GM21381 (cell line): Measurements from ENCODE around the gene SORCS2.

Experiments used
- ATAC-seq: cut with Tn5 transposase; IDR thresholded peaks from one replicate; pipeline ENCODE4 v1.9.1; 2021; ENCODE audit warnings: mild to moderate bottlenecking, moderate library complexity; ENCODE audit not compliant: unreplicated experiment

Gene SORCS2

GRCh38 chr4:7364979-7365378, 172.6 kb downstream of the SORCS2 start:
- no peak for ATAC-seq

GRCh38 chr4:7365462-7366179, 173.3 kb downstream of the SORCS2 start:
- ATAC-seq = no peak

- no peak for ATAC-seq
These were observed 174.0 kb downstream of the SORCS2 start for GRCh38 chr4:7366180-7366945.

- ATAC-seq = no peak
These were observed 174.6 kb downstream of the SORCS2 start for GRCh38 chr4:7366954-7367353.

GRCh38 chr4:7367406-7367805, 175.1 kb downstream of the SORCS2 start:
- ATAC-seq = no peak

GRCh38 chr4:7367864-7368277, 175.5 kb downstream of the SORCS2 start:
- no peak for ATAC-seq

- ATAC-seq = no peak
These were observed 176.0 kb downstream of the SORCS2 start for GRCh38 chr4:7368296-7368695.

- no peak for ATAC-seq
These were observed 177.2 kb downstream of the SORCS2 start for GRCh38 chr4:7369511-7369910.

GRCh38 chr4:7370038-7370437, 177.7 kb downstream of the SORCS2 start:
- ATAC-seq = no peak

- no peak for ATAC-seq
These were observed 179.0 kb downstream of the SORCS2 start for GRCh38 chr4:7371210-7371941.

GRCh38 chr4:7372673-7373072, 180.3 kb downstream of the SORCS2 start:
- ATAC-seq = no peak

GRCh38 chr4:7374571-7374970, 182.2 kb downstream of the SORCS2 start:
- ATAC-seq = no peak

GRCh38 chr4:7375427-7375826, 183.1 kb downstream of the SORCS2 start:
- no peak for ATAC-seq

- ATAC-seq = no peak
These were observed 185.0 kb downstream of the SORCS2 start for GRCh38 chr4:7377223-7377865.

- no peak for ATAC-seq
These were observed 186.8 kb downstream of the SORCS2 start for GRCh38 chr4:7379186-7379585.

- ATAC-seq = no peak
These were observed 187.4 kb downstream of the SORCS2 start for GRCh38 chr4:7379719-7380118.

GRCh38 chr4:7381221-7381889, 189.0 kb downstream of the SORCS2 start:
- ATAC-seq = no peak

- no peak for ATAC-seq
These were observed 189.7 kb downstream of the SORCS2 start for GRCh38 chr4:7381890-7382633.

- ATAC-seq = no peak
These were observed 190.3 kb downstream of the SORCS2 start for GRCh38 chr4:7382634-7383014.

GRCh38 chr4:7383266-7383665, 190.9 kb downstream of the SORCS2 start:
- ATAC-seq = no peak
